WI38 (cell line): Measurements from ENCODE around the gene PLXNC1.

Experiments used
- H3K4me3 ChIP-seq: 2 replicates; pipeline ENCODE4 v1.5.1; 2011; ENCODE audit warnings: low read depth, mild to moderate bottlenecking, control low read depth, low read length
- CTCF ChIP-seq: IDR thresholded peaks from 2 replicates; pipeline ENCODE4 v1.5.1; 2012; ENCODE audit warnings: low read depth, mild to moderate bottlenecking, control low read depth, low read length

Gene PLXNC1

GRCh38 chr12:94340573-94340972 lies 192.2 kb downstream of the PLXNC1 start:
- TF ChIP-seq CTCF, result no peak

DNA sequence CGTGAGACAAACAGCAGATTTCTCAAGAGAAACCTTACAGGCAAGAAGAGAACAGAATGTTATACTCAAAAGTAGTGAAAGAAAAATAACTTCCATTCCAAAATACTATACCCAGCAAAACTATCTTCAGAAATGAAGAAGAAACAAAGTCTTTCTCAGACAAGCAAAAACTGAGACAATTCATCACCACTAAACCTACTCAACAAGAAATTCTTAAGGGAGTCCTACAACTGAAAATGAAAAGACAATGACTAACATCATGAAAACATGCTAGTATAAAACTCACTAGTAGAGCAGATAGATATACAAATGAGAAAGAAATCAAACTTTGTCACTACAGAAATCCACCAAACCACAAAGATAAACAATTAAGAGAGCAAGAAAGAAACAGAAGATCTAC lies 204.8 kb downstream of the PLXNC1 start:
- TF ChIP-seq CTCF, result no peak

More at GRCh38 chr12:94340573-94340972, 192.2 kb downstream of the PLXNC1 start:
- H3K4me3 ChIP-seq, result no peak overlapping the region

More for the DNA sequence above, 204.8 kb downstream of the PLXNC1 start:
- H3K4me3 ChIP-seq, result no peak overlapping the region
